Karpas-422 (cell line): ENCODE results near the gene NFATC3. TPM values are rescaled to one million over a fixed set of nuclear protein-coding genes. Genes with fewer than 3 reads are reported as not detected.
"Not testable (repeated sequence)": the region's sequence is repeated elsewhere in the genome, so short reads cannot be mapped to it uniquely, and the experiment has no call there.

Source experiments
- DNase-seq: peaks from one replicate; pipeline ENCODE4 v3.0.0-alpha.2; 2015
- H2AFZ ChIP-seq: fragments of 200-600 bp; sonication (generic); 2 replicates; pipeline ENCODE4 v1.6.1; 2014; ENCODE audit warnings: antibody characterized with exemption, low read length, mixed read lengths
- H3K27ac ChIP-seq: fragments of 200-600 bp; sonication (generic); 2 replicates; pipeline ENCODE4 v1.5.1; 2014; ENCODE audit warnings: mild to moderate bottlenecking, low read length, moderate library complexity
- H3K27me3 ChIP-seq: fragments of 200-600 bp; sonication (generic); 2 replicates; pipeline ENCODE4 v1.6.1; 2014; ENCODE audit warnings: low read length, mixed read lengths
- H3K36me3 ChIP-seq: fragments of 200-600 bp; sonication (generic); 2 replicates; pipeline ENCODE4 v1.6.1; 2014; ENCODE audit warnings: low read length, mixed read lengths; ENCODE audit not compliant: insufficient read depth
- H3K4me1 ChIP-seq: fragments of 200-600 bp; sonication (generic); 2 replicates; pipeline ENCODE4 v1.6.1; 2014; ENCODE audit warnings: mild to moderate bottlenecking, low read length, mixed read lengths
- H3K4me2 ChIP-seq: fragments of 200-600 bp; sonication (generic); 2 replicates; pipeline ENCODE4 v1.6.1; 2014; ENCODE audit warnings: low read length, low read depth, mild to moderate bottlenecking; ENCODE audit not compliant: poor library complexity, severe bottlenecking
- H3K4me3 ChIP-seq: fragments of 200-600 bp; sonication (generic); 2 replicates; pipeline ENCODE4 v1.5.1; 2014; ENCODE audit warnings: mild to moderate bottlenecking, antibody characterized with exemption, low read length, mixed read lengths
- H3K79me2 ChIP-seq: fragments of 200-600 bp; sonication (generic); 2 replicates; pipeline ENCODE4 v1.6.1; 2014; ENCODE audit warnings: mild to moderate bottlenecking, low read length, mixed read lengths
- H3K9ac ChIP-seq: fragments of 200-600 bp; sonication (generic); 2 replicates; pipeline ENCODE4 v1.6.0; 2014; ENCODE audit warnings: low read length
- H3K9me2 ChIP-seq: fragments of 200-600 bp; sonication (generic), shearing (Covaris generic); replicated peaks from 2 replicates; pipeline ENCODE4 v1.6.0; 2014; ENCODE audit warnings: mild to moderate bottlenecking, low read length, moderate library complexity; ENCODE audit not compliant: insufficient read depth
- H3K9me3 ChIP-seq: fragments of 300-700, 200-600 bp; sonication (generic); 2 replicates; pipeline ENCODE4 v1.6.1; 2014; ENCODE audit warnings: low read length, mixed read lengths
- H4K20me1 ChIP-seq: fragments of 200-600 bp; sonication (generic); 2 replicates; pipeline ENCODE4 v1.6.1; 2014; ENCODE audit warnings: mild to moderate bottlenecking, antibody characterized with exemption, low read length, low read depth; ENCODE audit not compliant: insufficient read depth
- total RNA-seq: library from RNA; depleted of rRNA; stranded (reverse); fragments of >200 nt; shearing (Covaris generic); gene quantifications from 2 replicates; pipeline ENCODE4 v1.2.3, GENCODE V29; 2014; ENCODE audit warnings: low replicate concordance

The NFATC3 gene
- total RNA-seq, 1 experiment from 2014 or later = 72.3 TPM

GRCh38 chr16:68118954-68119353 lies 33.8 kb downstream of the NFATC3 start:
- H3K79me2 ChIP-seq = peaks cover 99% of the 10 kb centered on the region
- H4K20me1 ChIP-seq, H2AFZ ChIP-seq, H3K27me3 ChIP-seq, H3K9me2 ChIP-seq, H3K36me3 ChIP-seq, H3K9me3 ChIP-seq: not testable (repeated sequence)
- H3K4me2 ChIP-seq = peak overlapping the region; percentile 42
- H3K27ac ChIP-seq = peak overlapping the region; percentile 71
- H3K9ac ChIP-seq = 0 out of 2 replicates have a peak overlapping the region, but pooled peaks have one; percentile 34
- peak overlapping the region; percentile 9; the same call in 1 of the 2 replicates for H3K4me3 ChIP-seq
- H3K4me1 ChIP-seq = peaks cover 54% of the 10 kb centered on the region
- peak; percentile 64 for DNase-seq

GRCh38 chr16:68120496-68120895 lies 35.3 kb downstream of the NFATC3 start:
- not testable (repeated sequence) for H3K27ac ChIP-seq, H3K4me2 ChIP-seq, H3K36me3 ChIP-seq, H3K9me3 ChIP-seq, H4K20me1 ChIP-seq, H3K9ac ChIP-seq, DNase-seq, H3K27me3 ChIP-seq, H3K9me2 ChIP-seq, H3K4me3 ChIP-seq, H2AFZ ChIP-seq
- H3K4me1 ChIP-seq = peaks cover 56% of the 10 kb centered on the region
- H3K79me2 ChIP-seq = peaks cover 99% of the 10 kb centered on the region

- Histone ChIP-seq H3K27me3 (no peaks in the 10 kb centered on the region), H3K4me1 (peaks cover 54% of the 10 kb centered on the region), H3K4me3 (no peak overlapping the region), H3K27ac (peak overlapping the region; percentile 27; the same call in 1 of the 2 replicates), H3K9me2 (no peaks in the 10 kb centered on the region), H3K36me3 (peaks cover 10% of the 10 kb centered on the region; the same call in 1 of the 2 replicates), H3K79me2 (peaks cover 90% of the 10 kb centered on the region), H3K4me2 (no peak overlapping the region), H2AFZ (no peak overlapping the region), H3K9ac (no peak overlapping the region), H3K9me3 (no peaks in the 10 kb centered on the region), H4K20me1 (no peaks in the 10 kb centered on the region)
- no peak for DNase-seq
Observed at GRCh38 chr16:68126395-68126794, 41.2 kb downstream of the NFATC3 start.

GRCh38 chr16:68128577-68129305 lies 43.6 kb downstream of the NFATC3 start:
- Histone ChIP-seq H2AFZ (no peak overlapping the region), H3K4me2 (no peak overlapping the region), H3K27me3 (no peaks in the 10 kb centered on the region), H3K4me1 (peaks cover 64% of the 10 kb centered on the region), H4K20me1 (no peaks in the 10 kb centered on the region), H3K4me3 (no peak overlapping the region), H3K36me3 (peaks cover 12% of the 10 kb centered on the region), H3K79me2 (peaks cover 91% of the 10 kb centered on the region), H3K9ac (no peak overlapping the region), H3K27ac (peak overlapping the region; percentile 71), H3K9me3 (no peaks in the 10 kb centered on the region), H3K9me2 (no peaks in the 10 kb centered on the region)
- no peak for DNase-seq

- H4K20me1 ChIP-seq = no peaks in the 10 kb centered on the region
- H3K79me2 ChIP-seq = peaks cover 87% of the 10 kb centered on the region
Observed at GRCh38 chr16:68130520-68130919, 45.4 kb downstream of the NFATC3 start.

GRCh38 chr16:68131813-68132706 lies 46.9 kb downstream of the NFATC3 start:
- peak overlapping the region; percentile 48 for H3K4me2 ChIP-seq
- H3K4me3 ChIP-seq = 0 out of 2 replicates have a peak overlapping the region, but pooled peaks have one; percentile 3
- H3K27me3 ChIP-seq = no peaks in the 10 kb centered on the region
- no peak for DNase-seq
- H2AFZ ChIP-seq = no peak overlapping the region
- no peak overlapping the region for H3K9ac ChIP-seq
- peaks cover 53% of the 10 kb centered on the region for H3K4me1 ChIP-seq
- H3K27ac ChIP-seq = peak overlapping the region; percentile 52
- peaks cover 12% of the 10 kb centered on the region for H3K36me3 ChIP-seq
- peaks cover 90% of the 10 kb centered on the region for H3K79me2 ChIP-seq
- no peaks in the 10 kb centered on the region for H3K9me3 ChIP-seq
- no peaks in the 10 kb centered on the region for H3K9me2 ChIP-seq
- H4K20me1 ChIP-seq = no peaks in the 10 kb centered on the region

More at GRCh38 chr16:68130520-68130919, 45.4 kb downstream of the NFATC3 start:
- Histone ChIP-seq H3K9me3 (no peaks in the 10 kb centered on the region), H3K4me3 (peak overlapping the region; percentile 24; the same call in 1 of the 2 replicates), H3K4me1 (peaks cover 61% of the 10 kb centered on the region), H3K27me3 (no peaks in the 10 kb centered on the region), H3K9ac (no peak overlapping the region), H3K36me3 (peaks cover 12% of the 10 kb centered on the region), H2AFZ (no peak overlapping the region), H3K4me2 (peak overlapping the region; percentile 48), H3K9me2 (no peaks in the 10 kb centered on the region), H3K27ac (peak overlapping the region; percentile 71)
- DNase-seq = no peak

- not testable (repeated sequence) for H3K9me3 ChIP-seq, H3K27ac ChIP-seq, H3K9me2 ChIP-seq, H3K4me2 ChIP-seq, H3K27me3 ChIP-seq, H3K9ac ChIP-seq, H4K20me1 ChIP-seq, DNase-seq, H3K4me3 ChIP-seq, H2AFZ ChIP-seq
- Histone ChIP-seq H3K4me1 (peaks cover 44% of the 10 kb centered on the region), H3K36me3 (peaks cover 12% of the 10 kb centered on the region), H3K79me2 (peaks cover 89% of the 10 kb centered on the region)
Observed at GRCh38 chr16:68133000-68133399, 47.8 kb downstream of the NFATC3 start.

GRCh38 chr16:68134644-68135043 lies 49.5 kb downstream of the NFATC3 start:
- Histone ChIP-seq H2AFZ (no peak overlapping the region), H3K4me2 (no peak overlapping the region), H4K20me1 (no peaks in the 10 kb centered on the region), H3K9ac (no peak overlapping the region), H3K36me3 (peaks cover 16% of the 10 kb centered on the region), H3K9me2 (no peaks in the 10 kb centered on the region), H3K4me3 (no peak overlapping the region), H3K4me1 (peaks cover 28% of the 10 kb centered on the region), H3K27me3 (no peaks in the 10 kb centered on the region), H3K79me2 (peaks cover 89% of the 10 kb centered on the region), H3K9me3 (no peaks in the 10 kb centered on the region), H3K27ac (no peak overlapping the region)
- DNase-seq = no peak
